ENCODE results near the gene KRT28.
"Not testable (repeated sequence)": the region's sequence is repeated elsewhere in the genome, so short reads cannot be mapped to it uniquely, and the experiment has no call there.

Gene KRT28

DNA sequence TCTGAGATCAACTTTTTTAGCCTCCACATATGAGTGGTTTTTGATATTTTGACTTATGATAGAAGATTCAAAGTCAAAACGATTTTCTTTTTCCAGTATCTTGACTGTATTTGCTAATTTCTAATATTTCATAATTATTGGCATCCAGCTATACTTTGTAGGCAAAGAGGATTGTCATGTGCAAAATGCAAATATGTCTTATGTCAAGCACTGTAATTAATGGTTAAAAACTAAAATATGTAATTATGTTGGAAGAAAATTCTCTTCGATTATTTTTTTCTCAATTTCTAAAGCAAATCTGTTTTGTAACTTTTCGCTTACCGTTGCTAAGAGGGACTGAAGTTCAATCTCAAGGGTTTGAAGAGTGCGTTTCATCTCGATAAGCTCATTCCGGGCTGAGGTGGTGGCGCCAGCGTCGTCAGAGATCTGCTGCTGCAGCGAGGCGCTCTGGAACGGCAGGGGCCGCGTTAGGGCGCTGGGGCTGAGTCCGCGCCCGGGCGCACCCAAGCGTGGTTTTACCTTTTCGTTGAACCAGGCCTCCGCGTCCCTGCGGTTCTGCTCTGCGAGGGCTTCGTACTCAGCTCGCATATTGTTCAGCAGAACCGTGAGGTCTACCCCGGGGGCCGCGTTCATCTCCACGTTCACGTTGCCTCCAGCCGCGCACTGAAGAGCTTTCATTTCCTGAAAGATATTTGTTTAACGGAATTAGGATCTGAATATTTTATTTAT is 20.4 kb downstream of the KRT28 start:
- DNase-seq (ENCODE audit: low read depth): no peak

DNA sequence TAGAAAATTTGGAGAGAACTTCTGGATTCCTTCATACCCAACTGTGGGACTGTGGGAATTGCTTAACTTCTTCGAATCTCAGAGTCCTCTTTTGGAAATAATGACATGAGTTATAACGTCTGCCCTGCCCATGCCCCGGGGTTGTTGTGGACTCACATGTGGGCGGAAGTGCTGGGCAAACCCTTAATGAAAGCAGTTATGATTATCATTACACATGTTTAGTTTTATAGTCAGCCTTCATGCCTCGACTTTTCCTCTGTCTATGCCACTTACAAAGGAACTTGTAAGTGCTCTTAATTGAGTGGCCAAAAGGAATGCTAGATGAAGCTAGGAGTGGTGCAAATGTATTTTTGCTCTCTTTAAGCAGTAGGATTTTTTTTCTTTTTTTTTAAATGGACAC is 21.3 kb downstream of the KRT28 start:
- DNase-seq (ENCODE audit: low read depth): no peak

DNA sequence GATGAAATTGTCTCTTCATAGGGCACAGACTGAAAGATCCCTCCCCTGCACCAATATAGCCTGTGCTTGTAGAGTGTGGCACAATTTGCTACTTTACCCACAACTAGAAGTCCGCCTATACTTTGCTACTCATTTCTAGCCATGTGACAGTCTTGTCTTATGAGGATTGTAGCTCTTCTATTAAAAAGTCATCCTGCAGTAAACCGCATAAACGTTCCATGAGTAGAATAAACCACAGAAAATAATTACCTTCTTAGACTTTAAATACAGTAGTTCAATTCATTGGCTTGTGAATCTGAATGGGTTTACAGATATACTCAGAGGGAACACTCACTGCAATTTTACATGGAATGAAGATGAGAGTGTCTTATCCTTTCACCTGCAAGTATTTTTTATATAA is 21.8 kb downstream of the KRT28 start:
- DNase-seq (ENCODE audit: low read depth): no peak

DNA sequence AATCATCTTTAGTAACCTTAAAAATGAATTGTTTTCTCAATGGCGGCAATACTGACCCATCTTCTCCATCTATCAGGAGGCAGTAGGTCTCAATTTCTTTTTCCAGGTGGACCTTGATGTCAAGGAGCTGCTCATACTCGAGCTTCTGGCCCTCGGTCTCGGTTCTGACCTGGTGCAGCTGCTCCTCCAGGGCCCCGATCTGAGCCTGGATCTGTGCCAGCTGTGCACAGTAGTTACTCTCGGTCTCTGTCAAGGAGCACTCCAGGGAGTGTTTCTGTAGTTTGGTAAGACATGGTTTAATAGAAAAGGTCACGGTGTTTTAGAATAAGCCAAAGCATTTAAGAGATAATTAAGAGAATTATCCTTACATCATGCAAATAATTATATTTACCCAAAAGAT is 22.3 kb downstream of the KRT28 start:
- no peak for DNase-seq (ENCODE audit: low read depth)

DNA sequence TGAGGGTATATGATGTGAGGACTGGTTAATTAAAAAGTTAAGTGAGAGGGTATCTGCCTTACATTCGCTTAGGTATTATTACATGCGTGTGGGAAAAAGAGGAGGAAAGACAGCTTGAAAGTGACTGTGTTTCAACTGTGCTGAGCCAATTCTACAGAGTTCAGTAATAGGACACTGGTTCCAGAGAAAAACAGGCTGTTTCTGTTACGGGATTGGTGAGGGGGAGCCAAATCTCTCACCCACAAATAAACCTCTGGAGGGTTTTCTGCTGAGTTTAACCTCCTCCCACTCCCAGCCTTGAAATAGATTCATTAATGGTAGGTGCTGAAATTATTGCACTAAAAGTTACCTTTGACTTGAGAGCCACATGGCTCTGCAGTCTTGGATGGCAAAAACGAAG is 23.8 kb downstream of the KRT28 start:
- DNase-seq (ENCODE audit: low read depth): no peak

DNA sequence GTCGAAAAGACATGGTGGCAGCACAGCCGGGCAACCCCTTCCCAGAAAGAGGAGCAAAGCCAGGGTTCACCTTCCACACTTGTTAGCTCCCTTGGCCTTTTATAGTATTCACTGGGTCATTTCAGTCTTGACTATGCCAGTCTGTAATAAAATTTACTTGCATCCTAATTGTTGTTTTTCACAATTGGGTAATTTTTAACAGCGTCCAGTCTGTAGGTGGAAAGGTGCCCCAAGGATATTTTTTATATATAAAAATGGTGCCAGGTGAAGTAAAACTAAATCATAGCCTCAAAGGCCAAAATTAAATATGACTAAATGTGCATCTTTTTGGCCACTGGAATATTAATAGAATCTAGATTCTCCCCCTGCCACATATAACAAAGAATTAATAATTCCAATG is 27.7 kb downstream of the KRT28 start, which contains the start of gene KRT26:
TSS of gene KRT26 (minus strand) at position 101 of the 400 bp plus-strand sequence. CDS start at position 13, 88 bp downstream.
- DNase-seq (ENCODE audit: low read depth): no peak

DNA sequence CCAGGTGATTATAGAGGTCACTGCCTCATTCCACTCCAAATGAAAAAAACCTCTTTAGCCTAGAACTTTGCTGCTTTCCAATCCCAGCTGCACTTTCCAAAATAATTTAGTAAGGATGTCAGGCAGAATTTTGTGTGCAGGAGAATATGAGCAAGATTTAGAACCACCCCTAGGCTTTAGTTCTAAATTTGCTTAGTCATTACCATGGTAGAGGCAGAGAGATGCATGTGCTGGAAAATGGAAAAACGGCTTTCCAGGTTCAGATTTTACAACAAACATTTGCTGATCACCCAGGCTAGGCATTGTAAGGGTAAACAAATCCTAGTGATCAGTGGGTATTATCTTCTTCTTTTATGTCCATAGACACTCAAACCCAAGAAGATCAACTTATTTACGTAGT is 34.1 kb downstream of the KRT28 start:
- DNase-seq (ENCODE audit: low read depth): no peak

DNA sequence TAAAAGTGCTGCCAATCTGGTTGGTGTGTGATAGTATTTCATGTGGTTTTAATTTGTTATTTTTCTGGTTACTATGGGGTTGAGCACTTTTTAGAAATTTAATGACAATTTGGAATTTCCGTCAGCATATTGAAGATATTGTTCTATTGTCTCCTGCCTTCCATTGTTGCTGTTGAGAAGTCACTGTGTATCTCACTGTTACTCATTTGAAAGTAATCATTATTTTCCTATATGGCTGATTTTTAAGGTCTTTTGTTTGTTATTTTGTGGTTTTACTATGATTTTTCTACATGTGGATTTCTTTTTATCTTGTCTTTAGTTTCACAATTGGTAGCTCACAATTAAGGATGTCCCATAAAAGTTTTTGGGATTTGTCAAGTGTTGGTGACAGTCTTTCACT is 36.0 kb downstream of the KRT28 start:
- DNase-seq (ENCODE audit: low read depth): no peak

DNA sequence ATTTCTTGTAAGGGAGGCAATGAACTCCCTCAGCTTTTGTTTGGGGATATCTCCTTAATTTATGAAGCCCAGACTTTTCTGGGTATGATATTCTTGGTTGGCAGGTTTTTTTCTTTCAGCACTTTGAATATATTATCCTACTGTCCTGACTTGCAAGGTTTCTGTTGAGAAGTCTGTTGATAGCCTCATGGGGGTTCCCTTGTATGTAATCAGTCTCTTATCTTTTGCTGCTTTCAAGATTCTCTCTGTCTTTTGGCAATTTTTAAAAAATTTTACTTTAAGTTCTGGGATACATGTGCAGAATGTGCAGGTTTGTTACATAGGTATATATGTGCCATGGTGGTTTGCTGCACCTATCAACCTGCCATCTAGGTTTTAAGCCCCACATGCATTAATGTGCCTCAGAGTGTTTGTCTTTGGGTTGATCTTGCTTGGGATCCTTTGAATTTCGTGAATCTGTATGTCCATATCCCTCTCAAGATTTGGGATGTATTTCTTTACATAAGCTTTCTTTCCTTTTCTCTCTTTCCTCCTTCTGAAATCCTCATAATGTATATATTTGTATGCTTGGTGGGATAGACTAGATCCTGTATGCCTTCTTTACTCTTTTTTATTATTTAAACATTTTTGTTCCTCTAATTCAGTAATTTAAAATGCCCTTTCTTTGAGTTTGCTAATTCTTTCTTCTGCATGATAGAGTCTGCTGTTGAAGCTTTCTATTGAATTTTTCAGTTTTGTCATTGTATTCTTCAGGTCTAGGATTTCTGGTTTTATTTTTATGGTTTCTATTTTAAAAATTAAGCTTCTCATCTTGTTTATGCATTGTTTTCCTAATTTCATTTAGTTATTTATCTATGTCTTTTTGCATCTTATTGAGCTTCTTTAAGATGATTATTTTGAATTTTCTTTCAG is 39.4 kb downstream of the KRT28 start:
- DNase-seq (ENCODE audit: low read depth): no peak

DNA sequence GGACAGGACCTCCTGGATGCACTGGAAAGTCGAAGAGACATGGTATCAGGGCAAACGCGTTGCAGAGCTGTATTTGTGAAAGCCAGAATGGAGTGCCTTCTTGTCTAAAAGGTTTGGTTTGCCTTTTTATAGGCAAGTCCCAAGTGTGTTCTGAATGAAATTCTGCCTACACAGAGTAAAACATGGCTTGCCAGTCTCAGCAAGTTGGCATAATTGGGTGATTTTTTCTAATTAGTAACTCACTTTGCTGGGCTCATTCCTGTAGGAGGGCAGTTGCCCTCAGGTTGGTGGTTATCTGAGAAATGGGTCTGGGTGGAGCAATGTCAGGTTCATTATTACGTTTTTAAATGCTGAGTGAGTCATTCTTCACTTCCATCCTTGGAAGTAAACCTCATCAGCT is 44.5 kb downstream of the KRT28 start, which contains the start of gene KRT25:
TSS of gene KRT25 (minus strand) at position 101 of the 400 bp plus-strand sequence. CDS start at position 41, 60 bp downstream.
- DNase-seq (ENCODE audit: low read depth): no peak

DNA sequence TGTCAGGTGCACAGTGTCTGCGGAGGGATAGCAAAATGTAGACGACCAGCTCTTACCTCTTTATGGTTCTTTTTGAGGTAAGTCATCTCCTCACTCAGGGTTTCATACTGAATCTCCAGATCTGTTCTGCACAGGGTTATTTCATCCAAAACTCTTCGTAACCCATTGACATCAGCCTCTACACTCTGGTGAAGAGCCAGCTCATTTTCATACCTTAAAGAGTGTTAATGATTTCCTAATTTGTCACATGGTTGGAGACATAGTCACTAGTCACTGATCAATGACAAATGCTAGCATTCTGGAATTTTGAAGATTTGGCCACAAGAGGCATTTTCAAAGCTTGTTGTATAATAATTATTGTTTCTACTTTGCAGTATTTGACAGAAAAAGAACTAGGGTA is 46.0 kb downstream of the KRT28 start:
- no peak for DNase-seq (ENCODE audit: low read depth)

DNA sequence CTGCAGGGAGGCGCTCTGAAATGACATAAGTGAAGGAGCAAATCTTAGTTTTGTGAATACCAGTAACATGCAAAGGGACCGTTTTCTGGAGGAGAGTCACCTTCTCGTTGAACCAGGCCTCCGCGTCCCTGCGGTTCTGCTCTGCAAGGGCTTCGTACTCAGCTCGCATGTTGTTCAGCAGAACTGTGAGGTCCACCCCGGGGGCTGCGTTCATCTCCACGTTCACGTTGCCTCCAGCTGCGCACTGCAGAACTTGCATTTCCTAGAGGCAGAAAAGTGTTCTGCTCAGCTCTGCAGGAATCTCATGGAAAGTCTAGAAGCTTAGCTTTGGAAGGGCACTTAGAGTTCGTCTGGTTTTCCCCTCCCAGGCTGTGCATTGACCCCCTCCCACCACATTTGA is 48.7 kb downstream of the KRT28 start:
- no peak for DNase-seq (ENCODE audit: low read depth)

DNA sequence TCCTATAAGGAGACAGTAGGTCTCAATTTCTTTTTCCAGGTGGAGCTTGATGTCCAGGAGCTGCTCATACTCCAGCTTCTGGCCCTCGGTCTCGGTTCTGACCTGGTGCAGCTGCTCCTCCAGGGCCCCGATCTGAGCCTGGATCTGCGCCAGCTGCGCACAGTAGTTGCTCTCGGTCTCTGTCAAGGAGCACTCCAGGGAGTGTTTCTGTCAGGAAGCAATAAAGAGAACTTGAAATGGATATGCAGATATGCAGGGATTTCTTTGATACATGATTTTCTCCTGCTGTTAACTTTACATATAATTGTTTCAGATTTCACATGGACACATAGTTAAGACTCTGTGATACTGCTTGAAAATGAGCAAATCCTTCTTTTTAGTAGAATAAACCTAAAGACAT is 49.4 kb downstream of the KRT28 start:
- DNase-seq (ENCODE audit: low read depth): no peak

DNA sequence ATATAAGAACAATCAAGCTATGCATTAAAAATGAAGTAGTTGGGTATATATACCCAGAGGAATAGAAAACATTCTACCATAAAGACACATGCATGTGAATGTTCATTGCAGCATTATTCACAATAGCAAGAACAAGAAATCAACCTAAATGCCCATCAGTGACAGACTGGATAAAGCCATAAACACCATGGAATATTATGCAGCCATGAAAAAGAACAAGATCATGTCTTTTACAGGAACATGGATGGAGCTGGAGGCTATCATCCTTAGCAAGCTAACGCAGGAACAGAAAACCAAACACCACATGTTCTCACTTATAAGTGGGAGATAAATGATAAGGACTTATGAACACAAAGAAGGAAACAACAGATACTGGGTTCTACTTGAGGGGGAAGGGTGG is 51.1 kb downstream of the KRT28 start:
- DNase-seq (ENCODE audit: low read depth): not testable (repeated sequence)

Data from stimulated activated CD8-positive, alpha-beta memory T cell treated with anti-CD3 and anti-CD28 coated beads, Interleukin-12 subunit alpha, Interleukin-12 subunit beta, amount 100 ng/mL, for 4 hours (primary cell).